Measurements from ENCODE around the gene DHRS3.

DNA sequence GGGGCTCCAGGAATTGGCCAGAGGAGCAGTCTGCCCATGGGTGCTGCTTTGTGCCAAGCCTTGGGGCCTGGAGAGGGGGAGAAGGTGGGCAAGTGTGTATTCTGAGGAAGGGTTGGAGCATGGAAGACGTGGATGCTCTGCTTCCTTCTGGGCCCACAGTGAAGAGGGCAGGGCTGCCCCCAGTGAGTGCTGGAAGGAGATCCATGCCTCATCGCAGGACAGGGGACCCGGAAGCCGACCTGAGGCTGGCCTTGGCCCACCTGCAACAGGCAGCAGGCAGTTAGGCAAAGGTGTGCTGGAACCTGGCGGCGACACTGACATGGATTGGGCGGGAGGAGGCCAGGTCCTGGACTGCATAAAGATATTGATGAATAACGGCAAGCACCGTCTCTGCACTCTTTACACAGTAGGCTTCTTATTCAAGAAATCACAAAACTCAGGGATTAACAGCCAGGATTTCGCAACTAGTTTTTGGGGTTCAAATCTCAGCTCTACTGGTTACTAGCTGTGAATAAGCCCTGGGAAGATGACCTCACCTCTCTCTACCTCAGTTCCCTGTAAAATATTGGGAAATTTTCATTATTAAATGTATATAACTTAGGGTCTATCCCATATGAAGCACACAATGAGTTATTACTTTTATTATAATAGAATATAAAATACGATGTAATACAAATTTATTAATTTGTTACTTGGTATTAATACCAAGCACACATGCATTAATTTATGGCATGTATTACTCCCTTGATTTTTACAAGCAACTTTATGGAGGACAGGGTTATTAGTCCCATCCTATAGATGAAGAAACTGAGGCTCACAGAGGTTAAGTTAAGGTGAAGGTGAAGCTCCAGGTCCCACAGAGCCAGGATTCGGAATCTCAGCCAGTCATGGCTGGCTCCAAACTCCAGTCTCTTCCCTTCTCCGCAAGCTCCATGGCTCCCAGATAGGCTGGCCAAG lies 62.3 kb downstream of the DHRS3 start:
- TF ChIP-seq, protein P1, sequence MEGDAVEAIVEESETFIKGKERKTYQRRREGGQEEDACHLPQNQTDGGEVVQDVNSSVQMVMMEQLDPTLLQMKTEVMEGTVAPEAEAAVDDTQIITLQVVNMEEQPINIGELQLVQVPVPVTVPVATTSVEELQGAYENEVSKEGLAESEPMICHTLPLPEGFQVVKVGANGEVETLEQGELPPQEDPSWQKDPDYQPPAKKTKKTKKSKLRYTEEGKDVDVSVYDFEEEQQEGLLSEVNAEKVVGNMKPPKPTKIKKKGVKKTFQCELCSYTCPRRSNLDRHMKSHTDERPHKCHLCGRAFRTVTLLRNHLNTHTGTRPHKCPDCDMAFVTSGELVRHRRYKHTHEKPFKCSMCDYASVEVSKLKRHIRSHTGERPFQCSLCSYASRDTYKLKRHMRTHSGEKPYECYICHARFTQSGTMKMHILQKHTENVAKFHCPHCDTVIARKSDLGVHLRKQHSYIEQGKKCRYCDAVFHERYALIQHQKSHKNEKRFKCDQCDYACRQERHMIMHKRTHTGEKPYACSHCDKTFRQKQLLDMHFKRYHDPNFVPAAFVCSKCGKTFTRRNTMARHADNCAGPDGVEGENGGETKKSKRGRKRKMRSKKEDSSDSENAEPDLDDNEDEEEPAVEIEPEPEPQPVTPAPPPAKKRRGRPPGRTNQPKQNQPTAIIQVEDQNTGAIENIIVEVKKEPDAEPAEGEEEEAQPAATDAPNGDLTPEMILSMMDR (IDR thresholded peaks at IDR 0.05), result no peak
- TF ChIP-seq POLR2A (IDR thresholded peaks at IDR 0.05), result no peak

All from vagina (tissue), 2 donors.